ENCODE data around the gene SPATA17. TPM values are rescaled to one million over a fixed set of nuclear protein-coding genes. Genes with fewer than 3 reads are reported as not detected.

SPATA17 gene
- total RNA-seq, 1 donor = 1.8 TPM

DNA sequence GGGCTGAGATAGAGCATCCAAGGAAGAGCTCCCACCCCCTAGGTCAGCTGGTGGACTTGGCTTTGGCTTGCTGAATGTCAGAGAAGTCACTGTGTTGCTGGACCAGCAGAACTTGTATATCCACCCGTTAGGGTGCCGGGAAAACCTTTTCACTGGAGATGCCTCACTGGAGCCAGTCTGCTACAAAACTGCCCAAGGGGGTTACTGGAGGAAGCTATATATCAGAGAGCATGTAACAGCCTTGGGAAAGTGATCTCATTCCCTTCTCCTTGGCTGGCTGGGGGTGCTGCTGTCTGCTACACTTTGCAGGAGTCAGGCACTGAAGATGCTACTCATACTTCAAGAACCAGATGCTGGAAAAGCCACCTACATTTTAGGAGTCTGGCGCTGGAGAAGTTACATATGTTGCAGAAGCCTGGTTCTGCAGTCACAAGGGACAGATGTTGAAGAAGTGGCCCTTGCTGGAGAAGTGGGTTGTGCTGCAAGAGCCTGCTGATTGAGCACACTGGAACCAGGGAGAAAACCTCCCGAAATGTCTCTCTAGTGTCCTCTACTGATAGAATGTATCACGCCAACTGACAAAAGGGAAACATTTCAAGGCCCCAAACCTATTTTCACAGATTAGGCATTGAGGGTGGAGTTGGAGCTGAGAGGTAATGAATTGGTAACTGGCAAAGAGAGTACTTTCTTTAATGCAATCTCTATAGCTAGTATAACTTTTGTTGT, 250.6 kb downstream of the SPATA17 start:
- H3K4me3 ChIP-seq (ENCODE audit: low read depth, low read length) = no peak overlapping the region
- peak; percentile 27 for DNase-seq (ENCODE audit: low read depth)
- TF ChIP-seq, protein P1, sequence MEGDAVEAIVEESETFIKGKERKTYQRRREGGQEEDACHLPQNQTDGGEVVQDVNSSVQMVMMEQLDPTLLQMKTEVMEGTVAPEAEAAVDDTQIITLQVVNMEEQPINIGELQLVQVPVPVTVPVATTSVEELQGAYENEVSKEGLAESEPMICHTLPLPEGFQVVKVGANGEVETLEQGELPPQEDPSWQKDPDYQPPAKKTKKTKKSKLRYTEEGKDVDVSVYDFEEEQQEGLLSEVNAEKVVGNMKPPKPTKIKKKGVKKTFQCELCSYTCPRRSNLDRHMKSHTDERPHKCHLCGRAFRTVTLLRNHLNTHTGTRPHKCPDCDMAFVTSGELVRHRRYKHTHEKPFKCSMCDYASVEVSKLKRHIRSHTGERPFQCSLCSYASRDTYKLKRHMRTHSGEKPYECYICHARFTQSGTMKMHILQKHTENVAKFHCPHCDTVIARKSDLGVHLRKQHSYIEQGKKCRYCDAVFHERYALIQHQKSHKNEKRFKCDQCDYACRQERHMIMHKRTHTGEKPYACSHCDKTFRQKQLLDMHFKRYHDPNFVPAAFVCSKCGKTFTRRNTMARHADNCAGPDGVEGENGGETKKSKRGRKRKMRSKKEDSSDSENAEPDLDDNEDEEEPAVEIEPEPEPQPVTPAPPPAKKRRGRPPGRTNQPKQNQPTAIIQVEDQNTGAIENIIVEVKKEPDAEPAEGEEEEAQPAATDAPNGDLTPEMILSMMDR (IDR thresholded peaks at IDR 0.05; ENCODE audit: insufficient read depth, low read length) = no peak

DNA sequence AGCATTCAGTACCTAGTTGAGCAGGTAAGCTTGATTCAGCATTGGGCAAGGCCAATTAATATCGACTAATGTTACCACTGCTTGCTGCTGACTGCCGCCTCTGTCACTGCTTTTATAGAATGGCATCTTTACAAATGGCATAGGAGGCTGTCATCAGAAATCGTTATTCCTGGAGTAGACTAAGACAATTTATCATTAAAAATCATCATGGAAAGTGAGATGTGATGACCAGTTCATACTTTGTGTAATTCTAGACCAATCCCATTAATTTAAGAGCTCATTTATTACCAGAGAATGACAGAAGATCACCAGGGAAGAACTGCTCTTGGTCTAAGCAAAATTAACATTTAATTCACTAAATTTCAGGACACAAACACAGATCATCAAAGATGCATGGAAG, 254.0 kb downstream of the SPATA17 start:
- H3K4me3 ChIP-seq (ENCODE audit: low read depth, low read length) = no peak overlapping the region
- DNase-seq (ENCODE audit: low read depth) = no peak
- TF ChIP-seq, protein P1 (IDR thresholded peaks at IDR 0.05; ENCODE audit: insufficient read depth, low read length) = no peak

DNA sequence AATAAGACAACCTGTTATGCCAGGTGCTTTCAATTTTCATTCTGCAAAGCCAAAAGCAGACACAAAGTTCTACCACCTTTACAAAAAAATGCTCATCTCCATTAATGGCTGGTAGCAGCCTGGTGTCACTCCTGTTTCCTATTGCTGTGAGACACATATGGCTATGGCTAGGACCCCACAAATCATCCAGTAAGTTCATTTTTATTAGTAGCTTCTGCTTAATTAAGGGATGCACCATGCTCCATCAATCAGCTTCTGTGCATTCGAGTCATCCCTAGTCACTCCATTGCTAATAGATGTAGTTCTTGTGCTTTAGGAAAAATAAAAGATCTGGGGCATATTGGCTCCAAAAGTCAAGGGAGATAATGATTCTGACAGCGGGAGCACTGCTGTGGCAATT, 257.2 kb downstream of the SPATA17 start:
- DNase-seq (ENCODE audit: low read depth) = no peak
- H3K4me3 ChIP-seq (ENCODE audit: low read depth, low read length) = no peak overlapping the region
- TF ChIP-seq, protein P1 (IDR thresholded peaks at IDR 0.05; ENCODE audit: insufficient read depth, low read length) = no peak

DNA sequence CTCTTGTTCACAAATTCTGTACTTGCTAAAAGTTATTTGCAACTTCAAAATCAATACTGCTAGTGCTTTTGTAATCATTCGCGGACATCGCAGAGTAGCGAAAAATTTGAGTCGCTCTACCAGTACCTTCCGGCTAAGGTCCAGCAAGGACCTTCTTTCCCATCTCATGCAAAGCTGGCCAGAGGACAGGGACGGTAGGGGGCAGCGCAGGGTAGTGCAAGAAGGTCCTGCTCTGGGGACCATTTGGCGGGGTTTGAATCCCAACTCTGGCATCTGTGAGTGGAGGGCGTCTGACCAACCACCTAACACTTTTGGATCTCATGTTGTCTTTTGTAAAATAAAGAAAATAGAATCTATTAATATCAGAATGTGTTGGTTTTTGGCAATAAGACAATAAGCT, 258.3 kb downstream of the SPATA17 start:
- no peak for DNase-seq (ENCODE audit: low read depth)
- TF ChIP-seq, protein P1 (IDR thresholded peaks at IDR 0.05; ENCODE audit: insufficient read depth, low read length) = peak; percentile 17

DNA sequence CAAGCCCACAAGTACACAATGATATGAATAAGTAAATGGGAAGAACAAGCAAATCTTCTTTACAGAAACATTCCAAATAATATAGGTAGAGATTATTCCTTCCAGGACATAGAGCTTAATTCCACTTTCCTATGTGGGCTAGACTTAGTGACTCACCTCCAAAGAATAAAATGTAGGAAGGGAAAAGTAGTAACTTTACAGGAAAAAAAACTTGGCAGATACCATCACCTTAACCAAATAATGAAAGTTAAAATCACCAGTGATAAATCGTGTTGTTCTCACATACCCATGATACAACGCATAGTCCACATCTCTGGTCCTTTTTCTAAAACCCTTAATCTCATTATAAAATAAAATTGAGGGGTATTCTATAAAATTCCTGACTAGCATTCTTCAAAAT, 260.8 kb downstream of the SPATA17 start:
- TF ChIP-seq, protein P1 (IDR thresholded peaks at IDR 0.05; ENCODE audit: insufficient read depth, low read length) = no peak
- H3K4me3 ChIP-seq (ENCODE audit: low read depth, low read length) = no peak overlapping the region
- DNase-seq (ENCODE audit: low read depth) = no peak

More for the DNA sequence above, 258.3 kb downstream of the SPATA17 start:
- no peak overlapping the region for H3K4me3 ChIP-seq (ENCODE audit: low read depth, low read length)

DNA sequence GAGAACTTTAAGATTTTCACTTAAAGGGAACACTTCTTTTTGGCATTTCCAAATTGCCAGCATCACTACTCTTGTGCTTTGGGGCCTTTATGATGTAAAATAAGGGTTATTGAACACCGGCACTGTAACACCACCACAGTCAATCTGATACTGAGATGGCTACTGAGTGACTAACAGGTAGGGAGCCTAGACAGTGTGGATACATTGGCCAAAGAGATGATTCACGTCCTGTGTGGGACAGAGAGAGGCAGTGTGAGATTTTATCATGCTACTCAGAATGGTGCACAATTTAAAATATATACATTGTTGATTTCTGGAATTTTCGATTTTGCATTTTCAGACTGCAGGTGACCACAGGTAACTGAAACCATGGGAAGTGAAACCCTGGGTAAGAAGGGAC, 261.6 kb downstream of the SPATA17 start:
- H3K4me3 ChIP-seq (ENCODE audit: low read depth, low read length) = no peak overlapping the region
- DNase-seq (ENCODE audit: low read depth) = no peak
- TF ChIP-seq, protein P1 (IDR thresholded peaks at IDR 0.05; ENCODE audit: insufficient read depth, low read length) = no peak

DNA sequence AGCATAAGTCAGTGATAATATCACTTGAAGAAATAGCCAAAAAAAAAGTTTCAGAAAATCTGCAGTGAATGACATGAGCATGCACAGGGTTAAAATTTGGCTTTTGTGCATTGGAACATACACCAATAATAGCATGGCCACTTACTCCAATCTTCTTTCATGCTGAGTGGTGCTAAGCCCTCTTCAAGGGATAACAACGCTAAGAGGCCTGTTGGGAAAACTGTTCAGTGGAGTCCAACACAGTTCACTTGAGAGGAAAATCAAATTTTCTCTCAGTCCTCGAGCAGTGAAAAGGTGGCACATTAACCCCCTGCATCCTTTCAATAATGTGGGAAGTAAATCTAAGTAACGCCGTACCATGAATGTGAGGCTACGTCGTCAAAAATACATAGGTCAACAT, 264.7 kb downstream of the SPATA17 start:
- no peak overlapping the region for H3K4me3 ChIP-seq (ENCODE audit: low read depth, low read length)
- no peak for DNase-seq (ENCODE audit: low read depth)
- TF ChIP-seq, protein P1 (IDR thresholded peaks at IDR 0.05; ENCODE audit: insufficient read depth, low read length) = no peak

Data from fibroblast of the aortic adventitia (primary cell).